ENCODE results near the gene EXOSC10.

GRCh38 chr1:11057477-11057876 is 42.2 kb downstream of the EXOSC10 start:
- no peak for TF ChIP-seq CTCF (IDR thresholded peaks at IDR 0.05)
- no peak for TF ChIP-seq POLR2AphosphoS5 (IDR thresholded peaks at IDR 0.05)
